ENCODE results near the gene LSM14B.
"Not testable (repeated sequence)": the region's sequence is repeated elsewhere in the genome, so short reads cannot be mapped to it uniquely, and the experiment has no call there.

Gene LSM14B

DNA sequence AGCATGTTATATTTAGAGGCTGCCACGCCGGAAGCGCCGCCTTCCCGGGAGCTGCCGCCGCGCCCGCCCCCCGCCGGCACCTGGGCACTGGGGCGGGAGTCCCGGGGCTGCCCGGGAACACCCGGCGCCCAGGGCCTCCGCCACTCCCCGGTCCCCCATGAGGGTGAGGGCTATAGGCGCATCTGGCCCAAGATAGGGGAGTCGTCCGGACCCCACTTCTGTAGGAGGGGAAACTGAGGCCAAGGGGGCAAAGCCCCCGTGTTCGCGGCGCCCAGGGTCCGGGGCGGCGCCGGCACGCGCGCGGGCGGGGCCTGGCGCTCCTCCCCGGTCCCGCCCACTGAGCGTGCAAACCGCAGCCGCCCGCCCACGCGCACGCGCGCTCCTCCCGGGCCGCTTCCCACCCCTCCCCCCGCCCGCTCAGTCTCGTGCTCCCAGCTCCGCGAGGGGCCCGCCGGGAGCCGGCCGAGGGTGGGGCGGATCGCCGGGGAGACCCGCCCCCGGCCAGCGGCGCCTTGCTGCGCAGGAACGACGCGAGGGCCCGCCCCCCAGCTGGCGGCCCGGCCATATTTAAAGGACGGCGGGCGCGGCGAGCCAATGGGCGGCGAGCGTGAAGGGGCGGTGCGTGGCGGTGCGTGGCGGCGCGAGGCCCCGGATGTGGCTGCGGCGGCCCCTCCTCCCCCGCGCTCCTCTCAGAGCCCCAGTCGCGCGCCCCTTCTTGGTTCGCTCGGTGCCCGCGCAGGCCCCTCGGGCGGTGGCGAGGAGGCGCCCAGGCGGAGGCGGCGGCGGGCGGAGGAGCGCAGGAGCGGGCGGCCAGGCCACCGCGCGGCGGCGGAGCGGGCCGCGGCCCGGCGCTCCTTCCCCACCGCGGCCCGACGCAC lies at the start of gene LSM14B:
LSM14B (plus strand) TSS at position 700 of the 878 bp plus-strand sequence. CDS start 192 bp downstream, outside the sequence.
- H3K27ac ChIP-seq = peak within 1 kb of the TSS; percentile 97
- TF ChIP-seq, protein P1, sequence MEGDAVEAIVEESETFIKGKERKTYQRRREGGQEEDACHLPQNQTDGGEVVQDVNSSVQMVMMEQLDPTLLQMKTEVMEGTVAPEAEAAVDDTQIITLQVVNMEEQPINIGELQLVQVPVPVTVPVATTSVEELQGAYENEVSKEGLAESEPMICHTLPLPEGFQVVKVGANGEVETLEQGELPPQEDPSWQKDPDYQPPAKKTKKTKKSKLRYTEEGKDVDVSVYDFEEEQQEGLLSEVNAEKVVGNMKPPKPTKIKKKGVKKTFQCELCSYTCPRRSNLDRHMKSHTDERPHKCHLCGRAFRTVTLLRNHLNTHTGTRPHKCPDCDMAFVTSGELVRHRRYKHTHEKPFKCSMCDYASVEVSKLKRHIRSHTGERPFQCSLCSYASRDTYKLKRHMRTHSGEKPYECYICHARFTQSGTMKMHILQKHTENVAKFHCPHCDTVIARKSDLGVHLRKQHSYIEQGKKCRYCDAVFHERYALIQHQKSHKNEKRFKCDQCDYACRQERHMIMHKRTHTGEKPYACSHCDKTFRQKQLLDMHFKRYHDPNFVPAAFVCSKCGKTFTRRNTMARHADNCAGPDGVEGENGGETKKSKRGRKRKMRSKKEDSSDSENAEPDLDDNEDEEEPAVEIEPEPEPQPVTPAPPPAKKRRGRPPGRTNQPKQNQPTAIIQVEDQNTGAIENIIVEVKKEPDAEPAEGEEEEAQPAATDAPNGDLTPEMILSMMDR (IDR thresholded peaks at IDR 0.05) = no peak
- no peak for TF ChIP-seq ZFX (IDR thresholded peaks at IDR 0.05; ENCODE audit: borderline replicate concordance)

DNA sequence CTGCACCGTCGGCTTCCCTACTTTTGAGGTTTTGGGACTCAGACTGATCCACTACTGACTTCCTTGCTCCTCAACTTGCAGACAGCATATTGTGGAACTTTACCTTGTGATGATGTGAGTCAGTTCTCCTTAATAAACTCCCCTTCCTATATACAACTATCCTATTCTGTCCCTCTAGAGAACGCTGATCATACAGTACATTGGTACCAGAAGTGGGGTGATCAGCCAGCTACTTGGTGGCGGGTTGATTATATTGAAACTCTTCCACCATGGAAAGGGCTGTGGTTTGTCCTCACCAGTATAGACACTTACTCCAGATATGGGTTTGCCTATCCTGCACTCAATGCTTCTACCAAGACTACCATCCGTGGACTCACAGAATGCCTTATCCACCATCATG lies 49.0 kb upstream of the LSM14B start:
- TF ChIP-seq, protein P1 (IDR thresholded peaks at IDR 0.05) = no peak
- TF ChIP-seq ZFX (IDR thresholded peaks at IDR 0.05; ENCODE audit: borderline replicate concordance) = no peak
- no peak overlapping the region for H3K27ac ChIP-seq

DNA sequence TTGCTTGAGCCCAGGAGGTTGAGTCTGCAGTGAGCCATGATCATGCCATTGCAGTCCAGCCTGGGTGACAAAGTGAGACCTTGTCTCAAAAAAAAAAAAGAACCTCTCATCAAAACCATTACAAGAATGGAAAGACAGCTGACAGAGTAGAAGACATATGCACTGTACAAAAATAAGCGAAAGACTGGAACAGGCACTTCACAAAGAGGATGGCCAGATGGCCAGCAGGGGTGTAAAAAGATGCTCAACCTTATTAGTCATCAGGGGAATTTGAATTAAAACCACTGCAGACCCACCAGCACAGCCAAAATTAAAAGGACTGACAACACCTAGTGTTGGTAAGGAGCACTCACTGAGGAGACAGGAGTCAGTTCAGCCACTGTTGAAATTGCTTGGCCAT lies 43.1 kb upstream of the LSM14B start:
- no peak overlapping the region for H3K27ac ChIP-seq
- no peak for TF ChIP-seq ZFX (IDR thresholded peaks at IDR 0.05; ENCODE audit: borderline replicate concordance)
- TF ChIP-seq, protein P1 (IDR thresholded peaks at IDR 0.05) = no peak

DNA sequence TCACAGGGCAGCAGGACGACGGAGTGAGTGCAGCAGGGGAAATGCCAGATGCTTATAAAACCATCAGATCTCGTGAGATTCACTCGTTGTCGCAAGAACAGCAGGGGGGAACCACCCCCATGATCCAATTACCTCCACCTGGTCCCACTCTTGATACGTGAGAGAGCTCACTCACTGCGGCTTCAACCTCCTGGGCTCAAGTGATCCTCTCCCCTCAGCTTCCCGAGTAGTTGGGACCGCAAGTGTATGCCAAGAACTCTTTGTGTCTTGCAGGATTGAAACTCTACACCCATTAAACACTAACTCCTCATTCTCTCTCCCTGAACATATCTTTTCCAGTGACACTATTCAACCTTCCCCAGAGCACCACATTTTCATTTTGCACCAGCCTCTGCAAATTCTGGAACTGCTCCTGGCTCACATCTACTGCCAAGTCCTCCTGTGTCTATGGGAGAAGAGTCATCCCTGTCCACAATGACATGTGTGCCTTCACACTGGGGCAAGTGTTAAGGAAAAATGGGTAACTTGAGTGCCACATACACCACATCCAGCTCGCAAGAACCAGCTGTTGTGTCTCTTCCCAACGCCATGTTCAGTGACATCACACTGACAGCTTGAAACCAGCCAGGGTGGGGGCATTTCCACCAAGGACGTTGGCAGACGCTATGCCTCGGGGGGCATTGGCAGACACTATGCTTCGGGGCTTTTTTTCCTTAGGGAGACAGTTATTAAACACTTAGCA lies 41.9 kb upstream of the LSM14B start:
- TF ChIP-seq, protein P1 (IDR thresholded peaks at IDR 0.05) = no peak
- no peak for TF ChIP-seq ZFX (IDR thresholded peaks at IDR 0.05; ENCODE audit: borderline replicate concordance)

DNA sequence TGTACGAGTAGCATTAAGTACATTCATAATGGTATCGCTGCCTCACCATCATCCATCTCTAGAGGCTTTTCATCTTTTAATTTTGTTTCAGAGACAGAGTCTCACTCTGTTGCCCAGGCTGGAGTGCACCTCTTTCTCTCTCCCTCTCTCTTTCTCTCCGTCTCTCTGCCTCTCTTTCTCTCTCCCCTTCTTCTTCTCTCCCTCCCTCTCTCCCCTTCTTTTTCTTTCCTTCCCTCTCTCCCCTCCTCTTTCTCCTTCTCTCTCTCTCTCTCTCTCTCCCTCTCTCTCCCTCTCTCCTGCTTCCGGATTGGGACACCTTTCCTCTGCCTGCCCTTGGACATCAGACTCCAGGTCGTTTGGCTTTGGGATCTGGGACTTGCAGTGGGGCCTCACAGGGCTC lies 39.0 kb upstream of the LSM14B start:
- no peak overlapping the region for H3K27ac ChIP-seq

More for the DNA sequence above, 41.9 kb upstream of the LSM14B start:
- H3K27ac ChIP-seq = no peak overlapping the region

DNA sequence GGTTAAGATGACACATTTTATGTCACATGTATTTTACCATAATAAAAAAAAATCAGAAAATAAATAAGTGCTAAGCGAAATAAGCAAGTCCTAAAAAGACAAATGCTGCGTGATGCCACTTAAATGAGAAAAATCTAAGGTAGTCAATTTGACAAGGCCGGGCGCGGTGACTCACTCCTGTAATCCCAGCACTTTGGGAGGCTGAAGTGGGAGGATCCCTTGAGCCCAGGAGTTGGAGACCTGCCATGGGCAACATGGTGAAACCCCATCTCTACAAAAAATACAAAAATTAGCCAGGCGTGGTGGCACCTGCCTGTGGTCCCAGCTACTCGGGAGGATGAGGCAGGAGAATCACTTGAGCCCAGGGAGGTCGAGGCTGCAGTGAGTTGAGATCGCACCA lies 38.1 kb upstream of the LSM14B start:
- not testable (repeated sequence) for H3K27ac ChIP-seq

More for the DNA sequence above, 39.0 kb upstream of the LSM14B start:
- TF ChIP-seq, protein P1 (IDR thresholded peaks at IDR 0.05) = no peak
- TF ChIP-seq ZFX (IDR thresholded peaks at IDR 0.05; ENCODE audit: borderline replicate concordance) = no peak

DNA sequence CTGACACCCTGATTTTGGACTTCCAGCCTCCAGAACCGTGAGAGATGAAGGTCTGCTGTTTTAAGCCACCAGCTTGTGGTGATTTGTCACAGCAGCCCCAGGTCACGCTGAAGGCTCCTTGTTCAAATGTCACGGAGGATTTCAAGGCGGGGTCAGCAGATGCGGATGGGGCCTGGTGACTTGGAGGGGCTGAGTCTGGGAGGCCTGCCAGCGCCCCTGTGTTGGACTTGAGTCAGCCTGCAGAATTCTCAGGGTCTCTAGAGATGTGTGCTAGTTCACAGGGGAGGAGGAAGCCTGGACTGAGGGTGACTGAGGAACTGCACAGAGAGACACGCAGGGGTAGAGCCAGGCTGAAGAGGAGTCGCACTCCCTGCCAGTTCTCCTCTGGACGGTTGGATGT lies 37.1 kb upstream of the LSM14B start:
- H3K27ac ChIP-seq = no peak overlapping the region
- no peak for TF ChIP-seq ZFX (IDR thresholded peaks at IDR 0.05; ENCODE audit: borderline replicate concordance)
- TF ChIP-seq, protein P1 (IDR thresholded peaks at IDR 0.05) = no peak
